ENCODE results near the gene TCF23.

TCF23 gene

GRCh38 chr2:27152796-27153464 is 4.1 kb downstream of the TCF23 start:
- Histone ChIP-seq H3K14ac (ENCODE audit: low read length in 2 of 2) (no peak overlapping the region), H3K9ac (ENCODE audit: low read length) (no peak overlapping the region), H2BK12ac (ENCODE audit: low read length in 2 of 2) (no peak overlapping the region), H2BK120ac (ENCODE audit: low read depth, low read length) (no peak overlapping the region), H2BK5ac (ENCODE audit: low read depth, low read length, poor library complexity, severe bottlenecking) (no peak overlapping the region), H4K8ac (ENCODE audit: low read length) (no peak overlapping the region), H2BK15ac (ENCODE audit: low read depth, poor library complexity, severe bottlenecking) (no peak overlapping the region), H4K91ac (ENCODE audit: low read length) (no peak overlapping the region), H3K79me1 (replicated peaks; ENCODE audit: low read length, poor library complexity, severe bottlenecking) (no peaks in the 10 kb centered on the region), H3K4me3 (ENCODE audit: insufficient read depth in 1 of 2, low read depth in 1 of 2, low read length in 2 of 2) (no peak overlapping the region), H3K9me3 (ENCODE audit: control insufficient read depth, low read length) (no peaks in the 10 kb centered on the region), H3K36me3 (ENCODE audit: control insufficient read depth in 1 of 2, insufficient read depth in 2 of 2, low read depth in 1 of 2, low read length in 2 of 2) (no peaks in the 10 kb centered on the region), H2AFZ (ENCODE audit: low read depth, low read length) (no peak overlapping the region), H3K18ac (ENCODE audit: low read depth in 1 of 2, low read length in 2 of 2) (no peak overlapping the region), H2AK5ac (ENCODE audit: low read length, severe bottlenecking) (no peak overlapping the region), H3K23ac (ENCODE audit: low read length in 2 of 2) (no peak overlapping the region), H3K4ac (ENCODE audit: low read depth in 1 of 2, low read length in 2 of 2) (no peak overlapping the region), H3K4me1 (ENCODE audit: control insufficient read depth, insufficient read depth, low read depth, low read length) (peaks cover 2% of the 10 kb centered on the region), H3K4me2 (ENCODE audit: low read length, poor library complexity, severe bottlenecking) (no peak overlapping the region), H3K27ac (ENCODE audit: low read length, poor library complexity, severe bottlenecking) (no peak overlapping the region), H3K27me3 (ENCODE audit: control insufficient read depth in 1 of 2, insufficient read depth in 1 of 2, low read length in 2 of 2) (peaks cover 19 to 23% of the 10 kb centered on the region in 2 experiments)
- DNase-seq, result peak; percentile 33
- WGBS, result 50% methylated on average over 2 of the region's 2 CpGs

GRCh38 chr2:27154488-27154887 is 5.7 kb downstream of the TCF23 start:
- Histone ChIP-seq H2AK5ac (ENCODE audit: low read length, severe bottlenecking) (no peak overlapping the region), H2BK5ac (ENCODE audit: low read depth, low read length, poor library complexity, severe bottlenecking) (no peak overlapping the region), H2AFZ (ENCODE audit: low read depth, low read length) (no peak overlapping the region), H3K27me3 (ENCODE audit: control insufficient read depth in 1 of 2, insufficient read depth in 1 of 2, low read length in 2 of 2) (peaks cover 4 to 12% of the 10 kb centered on the region in 2 experiments), H3K18ac (ENCODE audit: low read depth in 1 of 2, low read length in 2 of 2) (no peak overlapping the region), H3K4me2 (ENCODE audit: low read length, poor library complexity, severe bottlenecking) (no peak overlapping the region), H3K9ac (ENCODE audit: low read length) (no peak overlapping the region), H3K14ac (ENCODE audit: low read length in 2 of 2) (no peak overlapping the region), H2BK120ac (ENCODE audit: low read depth, low read length) (no peak overlapping the region), H2BK12ac (ENCODE audit: low read length in 2 of 2) (no peak overlapping the region), H3K27ac (ENCODE audit: low read length, poor library complexity, severe bottlenecking) (no peak overlapping the region), H3K36me3 (ENCODE audit: control insufficient read depth in 1 of 2, insufficient read depth in 2 of 2, low read depth in 1 of 2, low read length in 2 of 2) (no peaks in the 10 kb centered on the region), H2BK15ac (ENCODE audit: low read depth, poor library complexity, severe bottlenecking) (peak overlapping the region; percentile 16), H3K4me1 (ENCODE audit: control insufficient read depth, insufficient read depth, low read depth, low read length) (no peaks in the 10 kb centered on the region), H3K4me3 (ENCODE audit: insufficient read depth in 1 of 2, low read depth in 1 of 2, low read length in 2 of 2) (no peak overlapping the region), H3K4ac (ENCODE audit: low read depth in 1 of 2, low read length in 2 of 2) (no peak overlapping the region), H3K79me1 (replicated peaks; ENCODE audit: low read length, poor library complexity, severe bottlenecking) (no peaks in the 10 kb centered on the region), H4K8ac (ENCODE audit: low read length) (no peak overlapping the region), H3K23ac (ENCODE audit: low read length in 2 of 2) (no peak overlapping the region), H3K9me3 (ENCODE audit: control insufficient read depth, low read length) (no peaks in the 10 kb centered on the region), H4K91ac (ENCODE audit: low read length) (no peak overlapping the region)
- WGBS, result 59% methylated on average over 6 of the region's 6 CpGs
- DNase-seq, result no peak

- Histone ChIP-seq H2BK15ac (ENCODE audit: low read depth, poor library complexity, severe bottlenecking) (no peak overlapping the region), H4K91ac (ENCODE audit: low read length) (no peak overlapping the region)
These were observed 6.3 kb downstream of the TCF23 start for GRCh38 chr2:27155069-27155520.

GRCh38 chr2:27158468-27158867 is 9.7 kb downstream of the TCF23 start:
- Histone ChIP-seq H2BK15ac (ENCODE audit: low read depth, poor library complexity, severe bottlenecking) (no peak overlapping the region), H3K4ac (ENCODE audit: low read depth in 1 of 2, low read length in 2 of 2) (no peak overlapping the region), H3K27ac (ENCODE audit: low read length, poor library complexity, severe bottlenecking) (no peak overlapping the region), H3K27me3 (ENCODE audit: control insufficient read depth in 1 of 2, insufficient read depth in 1 of 2, low read length in 2 of 2) (peaks cover 0 to 7% of the 10 kb centered on the region in 2 experiments), H3K9ac (ENCODE audit: low read length) (no peak overlapping the region), H2AK5ac (ENCODE audit: low read length, severe bottlenecking) (no peak overlapping the region), H3K23ac (ENCODE audit: low read length in 2 of 2) (no peak overlapping the region), H3K18ac (ENCODE audit: low read depth in 1 of 2, low read length in 2 of 2) (no peak overlapping the region), H2BK120ac (ENCODE audit: low read depth, low read length) (no peak overlapping the region), H3K4me3 (ENCODE audit: insufficient read depth in 1 of 2, low read depth in 1 of 2, low read length in 2 of 2) (no peak overlapping the region), H3K9me3 (ENCODE audit: control insufficient read depth, low read length) (no peaks in the 10 kb centered on the region), H4K8ac (ENCODE audit: low read length) (no peak overlapping the region), H2BK12ac (ENCODE audit: low read length in 2 of 2) (no peak overlapping the region), H3K4me2 (ENCODE audit: low read length, poor library complexity, severe bottlenecking) (no peak overlapping the region), H3K4me1 (ENCODE audit: control insufficient read depth, insufficient read depth, low read depth, low read length) (no peaks in the 10 kb centered on the region), H2AFZ (ENCODE audit: low read depth, low read length) (no peak overlapping the region), H3K36me3 (ENCODE audit: control insufficient read depth in 1 of 2, insufficient read depth in 2 of 2, low read depth in 1 of 2, low read length in 2 of 2) (no peaks in the 10 kb centered on the region), H3K14ac (ENCODE audit: low read length in 2 of 2) (no peak overlapping the region), H3K79me1 (replicated peaks; ENCODE audit: low read length, poor library complexity, severe bottlenecking) (no peaks in the 10 kb centered on the region), H2BK5ac (ENCODE audit: low read depth, low read length, poor library complexity, severe bottlenecking) (no peak overlapping the region), H4K91ac (ENCODE audit: low read length) (no peak overlapping the region)
- 79% methylated on average over 6 of the region's 6 CpGs for WGBS
- DNase-seq, result no peak

More at GRCh38 chr2:27155069-27155520, 6.3 kb downstream of the TCF23 start:
- Histone ChIP-seq H3K14ac (ENCODE audit: low read length in 2 of 2) (no peak overlapping the region), H3K4me1 (ENCODE audit: control insufficient read depth, insufficient read depth, low read depth, low read length) (no peaks in the 10 kb centered on the region), H3K9me3 (ENCODE audit: control insufficient read depth, low read length) (no peaks in the 10 kb centered on the region), H2BK5ac (ENCODE audit: low read depth, low read length, poor library complexity, severe bottlenecking) (no peak overlapping the region), H4K8ac (ENCODE audit: low read length) (no peak overlapping the region), H2AFZ (ENCODE audit: low read depth, low read length) (no peak overlapping the region), H3K9ac (ENCODE audit: low read length) (no peak overlapping the region), H2BK12ac (ENCODE audit: low read length in 2 of 2) (no peak overlapping the region), H3K27me3 (ENCODE audit: control insufficient read depth in 1 of 2, insufficient read depth in 1 of 2, low read length in 2 of 2) (peaks cover 4 to 13% of the 10 kb centered on the region in 2 experiments), H3K4ac (ENCODE audit: low read depth in 1 of 2, low read length in 2 of 2) (no peak overlapping the region), H3K27ac (ENCODE audit: low read length, poor library complexity, severe bottlenecking) (no peak overlapping the region), H3K4me2 (ENCODE audit: low read length, poor library complexity, severe bottlenecking) (no peak overlapping the region), H3K18ac (ENCODE audit: low read depth in 1 of 2, low read length in 2 of 2) (no peak overlapping the region), H2BK120ac (ENCODE audit: low read depth, low read length) (no peak overlapping the region), H3K23ac (ENCODE audit: low read length in 2 of 2) (no peak overlapping the region), H2AK5ac (ENCODE audit: low read length, severe bottlenecking) (no peak overlapping the region), H3K4me3 (ENCODE audit: insufficient read depth in 1 of 2, low read depth in 1 of 2, low read length in 2 of 2) (no peak overlapping the region), H3K36me3 (ENCODE audit: control insufficient read depth in 1 of 2, insufficient read depth in 2 of 2, low read depth in 1 of 2, low read length in 2 of 2) (no peaks in the 10 kb centered on the region), H3K79me1 (replicated peaks; ENCODE audit: low read length, poor library complexity, severe bottlenecking) (no peaks in the 10 kb centered on the region)
- DNase-seq, result no peak
- WGBS, result 86% methylated on average over 6 of the region's 9 CpGs
